Neural progenitor cell (in vitro differentiated cells): ENCODE results near the gene MRC2.

Experiments used
- CTCF ChIP-seq: fragments of 200-600 bp; sonication (generic); IDR thresholded peaks from 2 replicates; pipeline ENCODE4 v1.5.1; 2017; ENCODE audit warnings: antibody characterized with exemption, mild to moderate bottlenecking
- EZH2 ChIP-seq: fragments of 200-600 bp; sonication (generic); IDR thresholded peaks from 2 replicates; pipeline ENCODE4 v1.6.1; 2017; ENCODE audit warnings: antibody characterized with exemption, mild to moderate bottlenecking, moderate library complexity

- no peak for TF ChIP-seq CTCF
- no peak for TF ChIP-seq EZH2
Observed at GRCh38 chr17:62737513-62737912, 110.0 kb downstream of the MRC2 start.
